ENCODE measurements around the gene FGGY. TPM values are rescaled to one million over a fixed set of nuclear protein-coding genes. Genes with fewer than 3 reads are reported as not detected.

The FGGY gene
- total RNA-seq, 2 donors from 2014 or later: 14.1 to 14.8 TPM

DNA sequence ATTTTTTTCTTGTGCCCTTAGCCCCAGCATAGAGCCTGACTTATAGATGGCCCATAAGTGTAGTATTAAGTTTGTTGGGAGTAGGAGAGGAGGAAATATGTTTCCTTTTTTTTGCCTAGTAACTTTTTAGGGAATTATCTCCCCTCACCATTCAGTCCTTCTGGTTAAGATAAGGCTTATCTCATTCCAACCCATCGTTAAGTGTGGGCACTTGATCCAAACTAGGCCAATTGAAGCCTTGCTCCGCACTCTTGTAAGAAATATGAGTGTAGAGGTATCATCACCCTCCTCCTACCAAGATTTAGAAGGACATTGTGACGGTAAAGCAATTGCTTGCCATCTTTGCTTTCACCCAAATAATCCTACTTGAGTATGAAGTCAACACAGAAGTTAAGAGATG, 8.8 kb upstream of the FGGY start:
- Histone ChIP-seq H3K27ac (ENCODE audit: low read depth, low read length) (no peak overlapping the region), H3K4me3 (ENCODE audit: low read length) (no peak overlapping the region), H3K9ac (ENCODE audit: extremely low read depth, low read length, poor library complexity, severe bottlenecking) (no peak overlapping the region), H3K9me3 (ENCODE audit: control insufficient read depth, low read length) (no peaks in the 10 kb centered on the region), H3K27me3 (ENCODE audit: control insufficient read depth, insufficient read depth, low read length, poor library complexity, severe bottlenecking) (no peaks in the 10 kb centered on the region), H3K4me1 (ENCODE audit: control insufficient read depth, insufficient read depth, low read length) (no peaks in the 10 kb centered on the region), H3K36me3 (ENCODE audit: control insufficient read depth, insufficient read depth, low read length) (no peaks in the 10 kb centered on the region)
- Mint-ChIP-seq H3K9me3 (no peaks in the 10 kb centered on the region), H3K27me3 (ENCODE audit: insufficient read depth) (no peaks in the 10 kb centered on the region), H3K4me3 (no peak overlapping the region), H3K27ac (no peak overlapping the region), H3K36me3 (ENCODE audit: low read depth) (no peaks in the 10 kb centered on the region), H3K4me1 (peaks cover 2% of the 10 kb centered on the region)
- no peak for TF ChIP-seq CTCF (conservative IDR thresholded peaks at IDR 0.05)
- DNase-seq: no peak
- WGBS, 2 experiments (ENCODE audit: insufficient coverage in 1 of 2, insufficient read length in 1 of 2): 93% methylated on average over 3 of the region's 3 CpGs; no CpG with 5 or more reads in 1 of the 2 experiments

- Mint-ChIP-seq H3K4me1 (peaks cover 2% of the 10 kb centered on the region), H3K36me3 (ENCODE audit: low read depth) (no peaks in the 10 kb centered on the region), H3K9me3 (no peaks in the 10 kb centered on the region), H3K27me3 (ENCODE audit: insufficient read depth) (no peaks in the 10 kb centered on the region), H3K4me3 (no peak overlapping the region), H3K27ac (no peak overlapping the region)
- no peak for DNase-seq
- Histone ChIP-seq H3K9me3 (ENCODE audit: control insufficient read depth, low read length) (no peaks in the 10 kb centered on the region), H3K27me3 (ENCODE audit: control insufficient read depth, insufficient read depth, low read length, poor library complexity, severe bottlenecking) (no peaks in the 10 kb centered on the region), H3K9ac (ENCODE audit: extremely low read depth, low read length, poor library complexity, severe bottlenecking) (no peak overlapping the region), H3K4me1 (ENCODE audit: control insufficient read depth, insufficient read depth, low read length) (no peaks in the 10 kb centered on the region), H3K27ac (ENCODE audit: low read depth, low read length) (no peak overlapping the region), H3K36me3 (ENCODE audit: control insufficient read depth, insufficient read depth, low read length) (no peaks in the 10 kb centered on the region), H3K4me3 (ENCODE audit: low read length) (no peak overlapping the region)
- no peak for TF ChIP-seq CTCF (conservative IDR thresholded peaks at IDR 0.05)
- 95 to 100% methylated on average over 1 to 2 of the region's 2 CpGs for WGBS, 2 experiments (ENCODE audit: insufficient coverage in 1 of 2, insufficient read length in 1 of 2)
Observed at GRCh38 chr1:59289570-59289969, 7.3 kb upstream of the FGGY start.

DNA sequence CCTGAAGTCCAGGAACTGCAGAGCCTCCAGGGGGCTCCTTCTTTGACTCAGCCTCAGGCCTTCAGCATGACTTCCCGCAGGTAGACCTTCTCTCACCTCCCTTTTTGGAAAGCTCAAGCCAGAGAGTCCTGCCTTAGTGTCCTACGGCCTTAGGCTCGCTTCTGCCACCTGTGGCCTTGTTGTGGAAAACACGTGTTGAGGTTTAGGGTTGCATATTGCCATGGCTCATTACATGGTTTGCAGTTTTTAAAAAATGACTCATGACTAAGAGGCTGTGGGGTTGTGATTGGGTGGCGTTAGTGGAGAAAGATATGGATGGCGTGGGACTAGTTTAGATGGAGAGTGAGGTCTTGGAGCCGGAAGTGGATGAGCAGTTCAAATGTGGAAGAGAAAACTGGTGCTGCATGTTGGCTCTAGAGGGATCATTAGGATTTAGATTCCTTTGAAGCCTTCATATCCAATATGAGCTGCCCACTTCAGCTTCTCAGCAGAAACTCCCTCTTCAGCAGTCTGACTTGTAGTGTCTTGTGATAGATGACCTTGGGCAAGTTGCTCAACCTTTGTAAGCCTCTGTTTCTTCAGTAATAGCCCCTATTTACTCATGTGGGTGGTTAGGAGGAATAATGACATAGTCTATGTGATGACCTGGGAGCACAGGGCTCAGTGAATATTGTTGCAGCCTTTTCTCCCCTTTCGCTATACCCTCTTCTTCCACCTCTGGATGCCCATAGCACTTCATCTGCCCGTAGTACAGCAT, 6.5 kb upstream of the FGGY start:
- Histone ChIP-seq H3K36me3 (ENCODE audit: control insufficient read depth, insufficient read depth, low read length) (no peaks in the 10 kb centered on the region), H3K27me3 (ENCODE audit: control insufficient read depth, insufficient read depth, low read length, poor library complexity, severe bottlenecking) (no peaks in the 10 kb centered on the region), H3K9ac (ENCODE audit: extremely low read depth, low read length, poor library complexity, severe bottlenecking) (no peak overlapping the region), H3K4me1 (ENCODE audit: control insufficient read depth, insufficient read depth, low read length) (peaks cover 4% of the 10 kb centered on the region), H3K9me3 (ENCODE audit: control insufficient read depth, low read length) (no peaks in the 10 kb centered on the region), H3K27ac (ENCODE audit: low read depth, low read length) (no peak overlapping the region), H3K4me3 (ENCODE audit: low read length) (no peak overlapping the region)
- Mint-ChIP-seq H3K9me3 (no peaks in the 10 kb centered on the region), H3K4me3 (no peak overlapping the region), H3K36me3 (ENCODE audit: low read depth) (no peaks in the 10 kb centered on the region), H3K4me1 (peaks cover 6% of the 10 kb centered on the region), H3K27ac (no peak overlapping the region), H3K27me3 (ENCODE audit: insufficient read depth) (no peaks in the 10 kb centered on the region)
- TF ChIP-seq CTCF (conservative IDR thresholded peaks at IDR 0.05): peak; percentile 87
- peak; percentile 87 for DNase-seq
- 67 to 76% methylated on average over 4 to 9 of the region's 9 CpGs for WGBS, 2 experiments (ENCODE audit: insufficient coverage in 1 of 2, insufficient read length in 1 of 2)

All from endodermal cell (in vitro differentiated cells).